Muscle layer of colon (tissue), 2 donors: ENCODE measurements around the gene VDAC1.

Source experiments
- H3K27ac ChIP-seq: one replicate; pipeline ENCODE4 v1.7.0; 2013; ENCODE audit warnings: low read depth, mild to moderate bottlenecking, low read length, moderate library complexity
- H3K27me3 ChIP-seq, 2 donors: one replicate each; pipeline ENCODE4 v1.7.0; 2013; ENCODE audit warnings: low read length in 2 of 2, mild to moderate bottlenecking in 2 of 2; ENCODE audit not compliant: insufficient read depth in 2 of 2, control insufficient read depth in 1 of 2
- H3K36me3 ChIP-seq: one replicate; pipeline ENCODE4 v1.7.0; 2013; ENCODE audit warnings: mild to moderate bottlenecking, low read length; ENCODE audit not compliant: insufficient read depth
- H3K4me1 ChIP-seq: one replicate; pipeline ENCODE4 v1.7.0; 2013; ENCODE audit warnings: mild to moderate bottlenecking, low read length; ENCODE audit not compliant: insufficient read depth
- H3K4me3 ChIP-seq, 2 donors: one replicate each; pipeline ENCODE4 v1.7.0; 2013; ENCODE audit warnings: low read length in 2 of 2, low read depth in 1 of 2, mild to moderate bottlenecking in 1 of 2, moderate library complexity in 1 of 2
- H3K9ac ChIP-seq: one replicate; pipeline ENCODE4 v1.7.0; 2013; ENCODE audit warnings: low read length
- H3K9me3 ChIP-seq: one replicate; pipeline ENCODE4 v1.7.0; 2013; ENCODE audit warnings: mild to moderate bottlenecking, low read length
- donor health status: abdominal sarcoma.
- donor health status: Adenocarcinoma of cecum.

The VDAC1 gene

GRCh38 chr5:133925866-133926488 is 78.8 kb downstream of the VDAC1 start:
- H3K4me3 ChIP-seq: no peak overlapping the region
- H3K4me1 ChIP-seq: peaks cover 6% of the 10 kb centered on the region
- H3K9me3 ChIP-seq: no peaks in the 10 kb centered on the region
- H3K9ac ChIP-seq: no peak overlapping the region
- no peak overlapping the region for H3K27ac ChIP-seq
- H3K27me3 ChIP-seq: no peaks in the 10 kb centered on the region
- H3K36me3 ChIP-seq: no peaks in the 10 kb centered on the region

- no peak overlapping the region for H3K4me3 ChIP-seq
- peaks cover 6% of the 10 kb centered on the region for H3K4me1 ChIP-seq
- no peaks in the 10 kb centered on the region for H3K9me3 ChIP-seq
- H3K9ac ChIP-seq: no peak overlapping the region
- H3K27me3 ChIP-seq: no peaks in the 10 kb centered on the region
- no peaks in the 10 kb centered on the region for H3K36me3 ChIP-seq
- H3K27ac ChIP-seq: no peak overlapping the region
These were observed 79.5 kb downstream of the VDAC1 start for GRCh38 chr5:133925269-133925668.

- Histone ChIP-seq H3K9me3 (no peaks in the 10 kb centered on the region), H3K9ac (no peak overlapping the region), H3K27ac (no peak overlapping the region), H3K4me1 (peaks cover 6% of the 10 kb centered on the region), H3K4me3 (no peak overlapping the region), H3K36me3 (no peaks in the 10 kb centered on the region), H3K27me3 (no peaks in the 10 kb centered on the region)
These were observed 80.4 kb downstream of the VDAC1 start for GRCh38 chr5:133924221-133924920.

GRCh38 chr5:133921979-133922378 is 82.8 kb downstream of the VDAC1 start:
- Histone ChIP-seq H3K9me3 (no peaks in the 10 kb centered on the region), H3K9ac (no peak overlapping the region), H3K4me3 (no peak overlapping the region), H3K4me1 (peaks cover 5% of the 10 kb centered on the region), H3K27ac (no peak overlapping the region), H3K36me3 (no peaks in the 10 kb centered on the region), H3K27me3 (no peaks in the 10 kb centered on the region)
